EL (cell line): ENCODE data around the gene LSG1.
"Not testable (repeated sequence)": the region's sequence is repeated elsewhere in the genome, so short reads cannot be mapped to it uniquely, and the experiment has no call there.

Experiments used
- DNase-seq: peaks from one replicate; pipeline ENCODE4 v3.0.0-alpha.2; 2016

The LSG1 gene

GRCh38 chr3:194654443-194654842 is 17.5 kb downstream of the LSG1 start:
- no peak for DNase-seq

GRCh38 chr3:194647747-194648146 is 24.2 kb downstream of the LSG1 start:
- no peak for DNase-seq

GRCh38 chr3:194642769-194643168 is 29.2 kb downstream of the LSG1 start:
- DNase-seq = no peak

DNA sequence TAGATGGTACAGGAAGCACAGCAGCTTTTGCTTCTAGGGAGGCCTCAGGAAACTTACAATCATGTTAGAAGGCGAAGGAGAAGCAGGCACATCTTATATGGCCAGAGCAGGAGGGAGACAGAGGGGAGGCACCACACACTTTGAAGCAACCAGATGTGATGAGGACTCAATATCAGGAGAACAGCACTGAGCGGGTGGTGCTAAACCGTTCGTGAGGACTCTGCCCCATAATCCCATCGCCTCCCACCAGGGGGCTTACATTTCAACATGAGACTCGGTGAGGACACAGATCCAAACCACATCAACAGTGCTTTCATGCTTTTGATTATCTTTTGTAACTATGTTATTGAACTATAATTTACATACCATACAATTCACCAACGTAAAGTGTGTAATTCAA is 31.2 kb downstream of the LSG1 start:
- peak; percentile 51 for DNase-seq

- no peak for DNase-seq
Observed at GRCh38 chr3:194638991-194639605, 32.9 kb downstream of the LSG1 start.

GRCh38 chr3:194637541-194638400 is 34.2 kb downstream of the LSG1 start:
- DNase-seq = no peak

DNA sequence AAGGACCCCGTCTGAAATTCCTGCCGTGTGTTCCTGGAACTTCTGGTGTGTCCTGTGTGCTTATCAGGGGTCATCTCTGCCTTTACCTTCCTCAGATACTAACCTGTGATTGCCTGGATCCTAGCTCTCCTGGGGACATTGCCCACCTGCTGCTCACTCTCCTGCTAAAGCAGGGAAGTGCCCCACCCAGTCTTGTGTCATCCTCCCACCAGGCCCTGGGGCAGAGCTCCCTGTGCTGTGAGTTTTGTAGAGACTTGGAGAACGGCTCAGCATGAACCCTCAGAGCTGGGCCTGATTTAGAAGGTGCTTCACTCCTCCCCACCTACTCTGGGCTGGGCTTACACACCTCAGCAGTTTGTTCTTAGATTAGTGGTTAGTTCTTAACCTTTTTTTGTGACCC is 34.9 kb downstream of the LSG1 start:
- DNase-seq = no peak

DNA sequence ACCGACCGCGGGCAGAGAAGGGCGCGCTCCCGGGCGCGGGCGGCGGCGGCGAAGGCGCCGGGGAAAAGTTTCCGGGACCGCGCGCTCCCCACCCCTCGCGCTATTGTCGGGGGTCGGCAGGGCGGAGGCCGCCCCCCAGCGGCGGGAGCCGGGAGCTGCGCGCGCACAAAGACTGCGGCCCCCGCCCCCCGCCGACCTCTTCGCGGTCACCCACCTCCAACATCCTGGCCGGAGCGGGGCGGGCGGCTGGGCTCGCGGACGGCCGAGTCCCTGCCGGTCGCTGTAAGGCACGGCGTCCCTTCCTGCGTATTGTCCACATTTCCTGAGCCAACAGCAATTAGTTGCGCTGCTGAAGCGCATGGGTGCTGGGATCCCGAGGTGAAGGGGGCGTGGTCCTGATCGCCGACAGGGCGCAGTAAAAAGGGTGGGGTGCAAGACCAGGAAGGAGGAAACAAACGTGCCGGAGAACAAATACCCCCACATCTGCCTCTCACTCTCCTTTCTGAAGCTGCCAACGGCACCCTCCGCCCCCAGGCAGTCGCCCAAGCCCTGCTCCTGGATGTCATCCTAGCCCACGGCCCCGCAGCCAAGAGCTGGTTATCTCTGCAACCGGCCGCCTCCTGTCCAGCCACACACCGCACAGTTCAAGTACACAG is 38.5 kb downstream of the LSG1 start, which contains the start of gene TMEM44:
Gene TMEM44, minus strand, starts transcription at position 71 of the 656 bp plus-strand sequence. CDS start 204 bp downstream, outside the sequence.
- peak; percentile 92 for DNase-seq

DNA sequence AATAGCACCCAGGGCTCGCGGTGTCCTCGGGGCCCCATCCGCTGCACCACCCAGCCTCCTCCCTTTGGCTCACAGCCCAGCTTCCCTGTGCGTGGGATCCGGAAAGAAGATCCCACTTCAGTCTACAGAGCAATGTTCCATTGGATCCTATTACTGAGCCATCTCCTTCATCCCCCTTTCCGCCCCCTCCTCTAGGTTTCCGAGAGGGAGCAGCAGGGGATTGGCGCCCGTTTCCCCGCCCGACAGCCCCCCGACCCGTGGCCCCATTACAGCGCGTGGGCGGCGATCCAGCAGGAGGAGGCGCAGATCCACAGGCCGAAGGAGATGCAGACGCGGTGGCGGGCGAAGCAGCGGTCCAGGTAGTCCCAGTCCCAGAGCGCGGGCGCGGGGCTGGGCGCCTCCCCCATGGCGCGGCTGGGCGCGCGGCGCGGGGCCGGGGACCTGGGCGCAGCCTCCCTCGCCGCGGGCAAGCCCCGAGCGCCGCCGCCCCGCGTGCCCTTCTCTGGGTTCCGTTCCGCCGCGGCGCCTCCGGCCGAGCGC is 39.1 kb downstream of the LSG1 start:
- peak; percentile 59 for DNase-seq

GRCh38 chr3:194632226-194632808 is 39.7 kb downstream of the LSG1 start:
- no peak for DNase-seq

GRCh38 chr3:194631696-194632095 is 40.3 kb downstream of the LSG1 start:
- no peak for DNase-seq

- not testable (repeated sequence) for DNase-seq
Observed at GRCh38 chr3:194630681-194631080, 41.3 kb downstream of the LSG1 start.

DNA sequence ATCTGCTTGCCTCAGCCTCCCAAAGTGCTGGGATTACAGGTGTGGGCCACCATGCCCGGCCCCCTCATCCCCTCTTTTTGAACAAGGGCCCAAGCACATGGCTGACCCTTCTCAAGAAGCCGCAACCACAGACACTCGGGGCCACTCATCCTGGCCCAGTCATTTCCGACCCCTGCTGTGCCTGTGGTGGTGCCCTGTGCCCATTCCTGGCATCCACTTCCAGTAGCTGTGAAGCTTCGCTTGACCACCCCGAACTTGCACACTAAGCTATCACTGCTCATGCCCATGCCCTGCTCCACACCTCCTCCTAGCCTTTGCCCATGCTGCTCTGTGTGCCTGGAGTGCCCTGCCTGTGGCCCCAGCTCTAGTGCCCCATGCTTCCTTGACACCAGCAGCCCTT is 47.0 kb downstream of the LSG1 start:
- no peak for DNase-seq

DNA sequence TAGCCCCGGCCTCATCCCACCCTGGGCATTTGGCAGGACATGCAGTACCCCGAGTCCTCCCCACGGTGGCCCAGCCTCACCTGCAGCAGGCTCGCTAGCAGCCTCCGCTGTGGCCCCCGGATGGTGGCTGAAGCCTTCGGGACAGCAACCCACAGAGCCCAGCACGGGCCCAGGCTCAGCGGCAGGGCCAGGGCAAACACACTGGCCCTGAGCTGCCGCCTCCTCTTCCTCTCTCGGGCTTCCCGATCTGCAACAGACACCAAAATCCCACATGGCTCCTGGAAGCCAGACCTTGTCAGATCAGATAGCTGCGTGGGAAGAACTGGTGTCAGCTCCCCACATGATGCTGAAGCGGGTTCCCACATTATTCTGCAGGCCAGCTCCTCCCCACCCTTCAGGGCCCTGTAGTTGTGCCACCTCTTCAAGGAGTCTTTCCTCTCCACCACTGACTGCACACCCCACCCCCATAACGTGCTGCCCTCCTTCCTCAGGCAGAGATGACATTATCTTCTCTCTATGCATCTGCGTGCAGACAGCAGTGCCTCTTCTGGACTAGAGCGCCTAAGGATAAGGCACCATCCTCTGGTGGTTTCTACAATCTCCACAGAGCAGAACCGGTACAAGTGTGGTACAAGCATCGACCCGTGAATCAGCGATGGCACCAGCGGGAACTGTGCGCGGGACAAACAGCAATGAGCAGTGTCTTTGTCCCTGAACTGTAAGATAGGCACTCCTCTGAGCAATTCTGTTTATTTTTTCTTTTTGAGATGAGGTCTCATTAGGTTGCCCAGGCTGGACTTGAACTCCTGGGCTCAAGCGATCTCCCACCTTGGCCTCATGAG is 48.3 kb downstream of the LSG1 start:
- DNase-seq = no peak

DNA sequence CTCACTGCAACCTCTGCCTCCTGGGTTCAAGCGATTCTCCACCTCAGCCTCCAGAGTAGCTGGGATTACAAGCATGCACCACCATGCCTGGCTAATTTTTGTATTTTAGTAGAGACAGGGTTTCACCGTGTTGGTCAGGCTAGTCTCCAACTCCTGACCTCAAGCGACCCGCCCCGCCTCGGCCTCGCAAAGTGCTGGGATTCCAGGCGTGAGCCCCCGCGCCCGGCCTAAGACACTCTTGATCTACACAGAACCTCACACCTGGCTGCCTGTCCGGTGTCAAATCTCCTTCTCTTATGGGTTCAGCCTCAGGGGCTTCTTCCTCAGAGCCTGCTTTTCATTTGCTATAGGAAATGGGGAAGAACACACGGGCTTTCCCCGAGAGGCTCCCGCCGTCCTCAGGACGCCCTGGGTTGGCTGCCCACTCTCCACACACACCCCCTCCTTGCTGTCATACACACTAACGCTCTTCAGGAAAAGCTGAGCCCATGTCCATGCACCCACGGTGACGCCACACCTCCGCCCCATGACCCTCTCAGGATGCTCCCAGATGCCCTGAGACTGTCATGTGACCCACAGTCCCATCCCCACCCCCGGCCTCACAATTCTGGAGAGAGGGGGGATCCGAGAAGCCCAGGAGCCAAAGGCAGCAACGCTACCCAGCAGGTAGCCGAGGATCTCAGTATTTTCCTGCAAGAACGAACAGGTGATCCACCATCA is 49.2 kb downstream of the LSG1 start:
- no peak for DNase-seq

DNA sequence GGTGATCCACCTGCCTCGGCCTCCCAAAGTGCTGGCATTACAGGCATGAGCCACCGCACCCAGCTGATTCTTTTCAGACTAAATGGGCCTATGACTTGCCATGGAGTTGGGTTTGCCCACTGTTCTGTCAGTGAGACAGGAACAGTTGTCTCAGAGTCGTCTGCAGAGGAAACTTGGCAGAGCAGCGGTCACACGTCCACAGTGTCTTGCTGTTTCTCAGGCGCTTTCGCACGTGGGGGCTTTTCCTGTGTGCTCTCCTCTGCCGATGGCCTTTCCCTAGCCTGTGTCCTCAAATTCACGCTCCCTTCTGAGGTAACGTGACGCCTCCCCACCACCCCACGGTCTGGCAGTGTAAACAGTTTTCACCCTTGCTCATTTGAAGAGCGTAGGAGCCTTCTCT is 50.0 kb downstream of the LSG1 start:
- no peak for DNase-seq

GRCh38 chr3:194620196-194620595 is 51.8 kb downstream of the LSG1 start:
- DNase-seq = no peak

GRCh38 chr3:194619741-194620140 is 52.2 kb downstream of the LSG1 start:
- DNase-seq = no peak

DNA sequence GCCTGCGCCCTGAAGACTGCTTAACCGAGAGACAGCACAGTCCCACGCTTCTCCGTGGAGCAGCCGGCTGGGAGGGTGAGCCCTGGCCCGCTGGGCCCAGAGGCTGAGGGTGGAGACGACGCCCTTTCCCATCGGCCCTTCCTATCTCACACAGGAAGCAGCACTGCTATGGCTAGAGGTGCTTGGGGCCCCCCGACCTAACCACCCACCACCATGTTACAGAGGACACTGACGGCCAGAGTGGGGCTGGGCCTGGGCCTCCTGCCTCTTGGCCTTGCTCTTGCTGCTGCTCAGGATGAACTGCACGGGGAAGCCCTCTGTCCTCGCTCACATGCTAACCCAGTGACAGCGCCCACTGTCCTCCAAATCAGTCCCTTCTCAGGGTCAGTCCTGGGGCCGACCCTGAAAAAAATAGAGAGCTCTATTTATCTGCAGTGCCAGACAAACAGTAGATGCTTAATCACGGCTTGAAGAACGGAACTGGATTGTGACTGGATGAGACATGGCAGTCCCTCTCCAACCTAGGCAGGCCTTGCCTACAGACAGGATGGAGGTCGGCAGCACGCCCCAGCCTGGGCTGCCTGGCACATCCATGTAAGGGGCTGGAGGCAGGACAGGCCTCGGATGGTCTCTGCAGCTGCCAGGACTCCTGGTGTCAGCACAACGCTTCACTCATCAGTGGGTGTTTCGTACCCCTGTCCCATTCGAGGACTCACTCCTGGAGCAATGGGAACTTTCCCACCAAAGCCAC is 53.0 kb downstream of the LSG1 start:
- no peak for DNase-seq

- DNase-seq = peak; percentile 42
Observed at GRCh38 chr3:194617827-194618226, 54.2 kb downstream of the LSG1 start.
